Measurements from ENCODE around the gene ATP8B1. TPM values are rescaled to one million over a fixed set of nuclear protein-coding genes. Genes with fewer than 3 reads are reported as not detected.

ATP8B1 gene
- total and polyA plus RNA-seq, 2 experiments from 2014 or later, result 1.7 to 3.0 TPM

DNA sequence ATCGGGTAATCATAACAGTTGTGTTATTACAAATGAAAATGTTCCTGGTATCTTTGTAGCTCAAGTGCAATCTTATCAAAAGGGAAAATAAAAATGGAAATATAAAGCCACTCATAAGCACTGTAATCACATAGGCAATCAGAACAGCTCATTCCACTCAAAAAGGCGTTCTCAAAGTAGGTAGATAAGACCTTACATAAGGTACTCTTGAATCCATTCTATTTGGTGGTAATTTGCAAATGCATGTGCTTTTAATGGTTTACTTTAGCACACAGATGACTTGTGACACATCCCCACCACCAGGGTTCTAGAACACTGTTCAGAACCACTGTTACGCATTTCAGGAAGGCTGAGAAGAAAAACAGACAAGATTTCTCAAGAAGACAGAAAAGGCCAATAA lies 94.8 kb downstream of the ATP8B1 start:
- ATAC-seq (no peak), DNase-seq (ENCODE audit: low spot score) (no peak)
- H3K4me3 Mint-ChIP-seq, result no peak overlapping the region
- H3K27ac Mint-ChIP-seq, result no peak overlapping the region
- Histone ChIP-seq H3F3A (replicated peaks; ENCODE audit: low read depth) (no peaks in the 10 kb centered on the region), H3K79me2 (replicated peaks; ENCODE audit: insufficient read depth) (no peaks in the 10 kb centered on the region), H3K27ac (ENCODE audit: low read depth) (no peak overlapping the region), H4K20me1 (replicated peaks; ENCODE audit: insufficient read depth) (0 out of 2 replicates have a peak, but pooled peaks cover 5% of the 10 kb centered on the region), H3K4me2 (no peak overlapping the region), H3K27me3 (ENCODE audit: insufficient read depth) (no peaks in the 10 kb centered on the region), H3K4me1 (ENCODE audit: insufficient read depth) (no peaks in the 10 kb centered on the region), H3K36me3 (ENCODE audit: insufficient read depth) (no peaks in the 10 kb centered on the region), H3K9me2 (ENCODE audit: insufficient read depth) (no peaks in the 10 kb centered on the region), H2AFZ (no peak overlapping the region), H3K4me3 (no peak overlapping the region)
- peaks cover 5% of the 10 kb centered on the region for H3K27me3 Mint-ChIP-seq (ENCODE audit: insufficient read depth, low read depth, poor library complexity)
- no peaks in the 10 kb centered on the region for H3K36me3 Mint-ChIP-seq (ENCODE audit: low read depth)
- H3K9me3 Mint-ChIP-seq, result no peaks in the 10 kb centered on the region
- no peaks in the 10 kb centered on the region for H3K4me1 Mint-ChIP-seq
- no peak for TF ChIP-seq CTCF (conservative IDR thresholded peaks at IDR 0.05; ENCODE audit: low read depth in 2 of 2)
- TF ChIP-seq, protein P1, sequence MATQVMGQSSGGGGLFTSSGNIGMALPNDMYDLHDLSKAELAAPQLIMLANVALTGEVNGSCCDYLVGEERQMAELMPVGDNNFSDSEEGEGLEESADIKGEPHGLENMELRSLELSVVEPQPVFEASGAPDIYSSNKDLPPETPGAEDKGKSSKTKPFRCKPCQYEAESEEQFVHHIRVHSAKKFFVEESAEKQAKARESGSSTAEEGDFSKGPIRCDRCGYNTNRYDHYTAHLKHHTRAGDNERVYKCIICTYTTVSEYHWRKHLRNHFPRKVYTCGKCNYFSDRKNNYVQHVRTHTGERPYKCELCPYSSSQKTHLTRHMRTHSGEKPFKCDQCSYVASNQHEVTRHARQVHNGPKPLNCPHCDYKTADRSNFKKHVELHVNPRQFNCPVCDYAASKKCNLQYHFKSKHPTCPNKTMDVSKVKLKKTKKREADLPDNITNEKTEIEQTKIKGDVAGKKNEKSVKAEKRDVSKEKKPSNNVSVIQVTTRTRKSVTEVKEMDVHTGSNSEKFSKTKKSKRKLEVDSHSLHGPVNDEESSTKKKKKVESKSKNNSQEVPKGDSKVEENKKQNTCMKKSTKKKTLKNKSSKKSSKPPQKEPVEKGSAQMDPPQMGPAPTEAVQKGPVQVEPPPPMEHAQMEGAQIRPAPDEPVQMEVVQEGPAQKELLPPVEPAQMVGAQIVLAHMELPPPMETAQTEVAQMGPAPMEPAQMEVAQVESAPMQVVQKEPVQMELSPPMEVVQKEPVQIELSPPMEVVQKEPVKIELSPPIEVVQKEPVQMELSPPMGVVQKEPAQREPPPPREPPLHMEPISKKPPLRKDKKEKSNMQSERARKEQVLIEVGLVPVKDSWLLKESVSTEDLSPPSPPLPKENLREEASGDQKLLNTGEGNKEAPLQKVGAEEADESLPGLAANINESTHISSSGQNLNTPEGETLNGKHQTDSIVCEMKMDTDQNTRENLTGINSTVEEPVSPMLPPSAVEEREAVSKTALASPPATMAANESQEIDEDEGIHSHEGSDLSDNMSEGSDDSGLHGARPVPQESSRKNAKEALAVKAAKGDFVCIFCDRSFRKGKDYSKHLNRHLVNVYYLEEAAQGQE (IDR thresholded peaks at IDR 0.05; ENCODE audit: unreplicated experiment), result no peak

GRCh38 chr18:57705832-57706595 lies 97.1 kb downstream of the ATP8B1 start:
- H3K4me3 Mint-ChIP-seq, result no peak overlapping the region
- no peak for ATAC-seq
- H3K36me3 Mint-ChIP-seq (ENCODE audit: low read depth), result no peaks in the 10 kb centered on the region
- TF ChIP-seq ETS1 (IDR thresholded peaks at IDR 0.05), result no peak
- TF ChIP-seq ZNF114 (CRISPR knock-in tag; IDR thresholded peaks at IDR 0.05), result no peak
- TF ChIP-seq, protein P2, sequence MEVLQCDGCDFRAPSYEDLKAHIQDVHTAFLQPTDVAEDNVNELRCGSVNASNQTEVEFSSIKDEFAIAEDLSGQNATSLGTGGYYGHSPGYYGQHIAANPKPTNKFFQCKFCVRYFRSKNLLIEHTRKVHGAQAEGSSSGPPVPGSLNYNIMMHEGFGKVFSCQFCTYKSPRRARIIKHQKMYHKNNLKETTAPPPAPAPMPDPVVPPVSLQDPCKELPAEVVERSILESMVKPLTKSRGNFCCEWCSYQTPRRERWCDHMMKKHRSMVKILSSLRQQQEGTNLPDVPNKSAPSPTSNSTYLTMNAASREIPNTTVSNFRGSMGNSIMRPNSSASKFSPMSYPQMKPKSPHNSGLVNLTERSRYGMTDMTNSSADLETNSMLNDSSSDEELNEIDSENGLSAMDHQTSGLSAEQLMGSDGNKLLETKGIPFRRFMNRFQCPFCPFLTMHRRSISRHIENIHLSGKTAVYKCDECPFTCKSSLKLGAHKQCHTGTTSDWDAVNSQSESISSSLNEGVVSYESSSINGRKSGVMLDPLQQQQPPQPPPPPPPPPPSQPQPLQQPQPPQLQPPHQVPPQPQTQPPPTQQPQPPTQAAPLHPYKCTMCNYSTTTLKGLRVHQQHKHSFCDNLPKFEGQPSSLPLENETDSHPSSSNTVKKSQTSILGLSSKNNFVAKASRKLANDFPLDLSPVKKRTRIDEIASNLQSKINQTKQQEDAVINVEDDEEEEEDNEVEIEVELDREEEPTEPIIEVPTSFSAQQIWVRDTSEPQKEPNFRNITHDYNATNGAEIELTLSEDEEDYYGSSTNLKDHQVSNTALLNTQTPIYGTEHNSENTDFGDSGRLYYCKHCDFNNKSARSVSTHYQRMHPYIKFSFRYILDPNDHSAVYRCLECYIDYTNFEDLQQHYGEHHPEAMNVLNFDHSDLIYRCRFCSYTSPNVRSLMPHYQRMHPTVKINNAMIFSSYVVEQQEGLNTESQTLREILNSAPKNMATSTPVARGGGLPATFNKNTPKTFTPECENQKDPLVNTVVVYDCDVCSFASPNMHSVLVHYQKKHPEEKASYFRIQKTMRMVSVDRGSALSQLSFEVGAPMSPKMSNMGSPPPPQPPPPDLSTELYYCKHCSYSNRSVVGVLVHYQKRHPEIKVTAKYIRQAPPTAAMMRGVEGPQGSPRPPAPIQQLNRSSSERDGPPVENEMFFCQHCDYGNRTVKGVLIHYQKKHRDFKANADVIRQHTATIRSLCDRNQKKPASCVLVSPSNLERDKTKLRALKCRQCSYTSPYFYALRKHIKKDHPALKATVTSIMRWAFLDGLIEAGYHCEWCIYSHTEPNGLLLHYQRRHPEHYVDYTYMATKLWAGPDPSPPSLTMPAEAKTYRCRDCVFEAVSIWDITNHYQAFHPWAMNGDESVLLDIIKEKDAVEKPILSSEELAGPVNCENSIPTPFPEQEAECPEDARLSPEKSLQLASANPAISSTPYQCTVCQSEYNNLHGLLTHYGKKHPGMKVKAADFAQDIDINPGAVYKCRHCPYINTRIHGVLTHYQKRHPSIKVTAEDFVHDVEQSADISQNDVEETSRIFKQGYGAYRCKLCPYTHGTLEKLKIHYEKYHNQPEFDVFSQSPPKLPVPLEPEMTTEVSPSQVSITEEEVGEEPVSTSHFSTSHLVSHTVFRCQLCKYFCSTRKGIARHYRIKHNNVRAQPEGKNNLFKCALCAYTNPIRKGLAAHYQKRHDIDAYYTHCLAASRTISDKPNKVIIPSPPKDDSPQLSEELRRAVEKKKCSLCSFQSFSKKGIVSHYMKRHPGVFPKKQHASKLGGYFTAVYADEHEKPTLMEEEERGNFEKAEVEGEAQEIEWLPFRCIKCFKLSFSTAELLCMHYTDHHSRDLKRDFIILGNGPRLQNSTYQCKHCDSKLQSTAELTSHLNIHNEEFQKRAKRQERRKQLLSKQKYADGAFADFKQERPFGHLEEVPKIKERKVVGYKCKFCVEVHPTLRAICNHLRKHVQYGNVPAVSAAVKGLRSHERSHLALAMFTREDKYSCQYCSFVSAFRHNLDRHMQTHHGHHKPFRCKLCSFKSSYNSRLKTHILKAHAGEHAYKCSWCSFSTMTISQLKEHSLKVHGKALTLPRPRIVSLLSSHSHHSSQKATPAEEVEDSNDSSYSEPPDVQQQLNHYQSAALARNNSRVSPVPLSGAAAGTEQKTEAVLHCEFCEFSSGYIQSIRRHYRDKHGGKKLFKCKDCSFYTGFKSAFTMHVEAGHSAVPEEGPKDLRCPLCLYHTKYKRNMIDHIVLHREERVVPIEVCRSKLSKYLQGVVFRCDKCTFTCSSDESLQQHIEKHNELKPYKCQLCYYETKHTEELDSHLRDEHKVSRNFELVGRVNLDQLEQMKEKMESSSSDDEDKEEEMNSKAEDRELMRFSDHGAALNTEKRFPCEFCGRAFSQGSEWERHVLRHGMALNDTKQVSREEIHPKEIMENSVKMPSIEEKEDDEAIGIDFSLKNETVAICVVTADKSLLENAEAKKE (CRISPR knock-in tag; IDR thresholded peaks at IDR 0.05), result no peak
- no peak for TF ChIP-seq EZH2phosphoT487 (IDR thresholded peaks at IDR 0.05; ENCODE audit: unreplicated experiment)
- no peak for TF ChIP-seq ZNF331 (CRISPR knock-in tag; IDR thresholded peaks at IDR 0.05; ENCODE audit: low read depth)
- TF ChIP-seq JUNB (IDR thresholded peaks at IDR 0.05; ENCODE audit: unreplicated experiment), result no peak

More at GRCh38 chr18:57705832-57706595, 97.1 kb downstream of the ATP8B1 start:
- no peak for DNase-seq (ENCODE audit: low spot score)
- Histone ChIP-seq H4K20me1 (replicated peaks; ENCODE audit: insufficient read depth) (no peaks in the 10 kb centered on the region), H3F3A (replicated peaks; ENCODE audit: low read depth) (no peaks in the 10 kb centered on the region), H3K27ac (ENCODE audit: low read depth) (no peak overlapping the region), H3K4me1 (ENCODE audit: insufficient read depth) (no peaks in the 10 kb centered on the region), H3K9me2 (ENCODE audit: insufficient read depth) (no peaks in the 10 kb centered on the region), H3K27me3 (ENCODE audit: insufficient read depth) (no peaks in the 10 kb centered on the region), H3K4me2 (no peak overlapping the region), H2AFZ (no peak overlapping the region), H3K36me3 (ENCODE audit: insufficient read depth) (no peaks in the 10 kb centered on the region), H3K79me2 (replicated peaks; ENCODE audit: insufficient read depth) (no peaks in the 10 kb centered on the region), H3K4me3 (no peak overlapping the region)
- H3K27me3 Mint-ChIP-seq (ENCODE audit: insufficient read depth, low read depth, poor library complexity), result no peaks in the 10 kb centered on the region
- no peaks in the 10 kb centered on the region for H3K4me1 Mint-ChIP-seq
- H3K9me3 Mint-ChIP-seq, result no peaks in the 10 kb centered on the region
- H3K27ac Mint-ChIP-seq, result no peak overlapping the region
